Nephron progenitor cell (in vitro differentiated cells): ENCODE results near the gene ERICH6.

Experiments
- DNase-seq: peaks from one replicate; pipeline ENCODE4 v3.0.0; 2021
- H3K27ac Mint-ChIP-seq: 2 replicates; pipeline ENCODE4 v1.8.0; 2021; ENCODE audit warnings: mild to moderate bottlenecking, moderate library complexity, mixed read lengths
- H3K27me3 Mint-ChIP-seq: 2 replicates; pipeline ENCODE4 v1.8.0; 2021; ENCODE audit warnings: mild to moderate bottlenecking, low read depth, mixed read lengths; ENCODE audit not compliant: poor library complexity
- H3K36me3 Mint-ChIP-seq: 2 replicates; pipeline ENCODE4 v1.8.0; 2021; ENCODE audit warnings: low read depth, mixed read lengths
- H3K4me1 Mint-ChIP-seq: 2 replicates; pipeline ENCODE4 v1.8.0; 2021; ENCODE audit warnings: mixed read lengths
- H3K4me3 Mint-ChIP-seq: 2 replicates; pipeline ENCODE4 v1.8.0; 2021; ENCODE audit warnings: mild to moderate bottlenecking, moderate library complexity, mixed read lengths
- H3K9me3 Mint-ChIP-seq: 2 replicates; pipeline ENCODE4 v1.8.0; 2021; ENCODE audit warnings: mild to moderate bottlenecking, moderate library complexity, mixed read lengths
- CTCF ChIP-seq: fragments of 200-600 bp; sonication (generic); IDR thresholded peaks from 2 replicates; pipeline ENCODE4 v1.5.0; 2021; ENCODE audit warnings: antibody characterized with exemption

Gene ERICH6

GRCh38 chr3:150739200-150739863, 35.6 kb upstream of the ERICH6 start:
- Mint-ChIP-seq H3K4me3 (no peak overlapping the region), H3K4me1 (peaks cover 12% of the 10 kb centered on the region)
- DNase-seq = no peak

GRCh38 chr3:150738688-150739087, 35.0 kb upstream of the ERICH6 start:
- no peak overlapping the region for H3K27ac Mint-ChIP-seq
- no peak for TF ChIP-seq CTCF
- H3K27me3 Mint-ChIP-seq = no peaks in the 10 kb centered on the region
- H3K36me3 Mint-ChIP-seq = peaks cover 20% of the 10 kb centered on the region
- H3K4me1 Mint-ChIP-seq = peaks cover 8% of the 10 kb centered on the region
- H3K9me3 Mint-ChIP-seq = no peaks in the 10 kb centered on the region
- H3K4me3 Mint-ChIP-seq = no peak overlapping the region
- DNase-seq = no peak

More at GRCh38 chr3:150739200-150739863, 35.6 kb upstream of the ERICH6 start:
- no peaks in the 10 kb centered on the region for H3K27me3 Mint-ChIP-seq
- no peak for TF ChIP-seq CTCF
- H3K9me3 Mint-ChIP-seq = no peaks in the 10 kb centered on the region
- peaks cover 20% of the 10 kb centered on the region for H3K36me3 Mint-ChIP-seq
- H3K27ac Mint-ChIP-seq = no peak overlapping the region

GRCh38 chr3:150737874-150738679, 34.4 kb upstream of the ERICH6 start:
- H3K4me3 Mint-ChIP-seq = no peak overlapping the region
- no peak for DNase-seq
- H3K27ac Mint-ChIP-seq = no peak overlapping the region
- no peaks in the 10 kb centered on the region for H3K9me3 Mint-ChIP-seq
- TF ChIP-seq CTCF = no peak
- H3K4me1 Mint-ChIP-seq = peaks cover 8% of the 10 kb centered on the region
- H3K27me3 Mint-ChIP-seq = peaks cover 3% of the 10 kb centered on the region
- H3K36me3 Mint-ChIP-seq = peaks cover 20% of the 10 kb centered on the region

GRCh38 chr3:150736903-150737832, 33.4 kb upstream of the ERICH6 start:
- H3K4me3 Mint-ChIP-seq = no peak overlapping the region
- no peak overlapping the region for H3K27ac Mint-ChIP-seq
- no peak for DNase-seq
- H3K36me3 Mint-ChIP-seq = peaks cover 13% of the 10 kb centered on the region
- no peaks in the 10 kb centered on the region for H3K9me3 Mint-ChIP-seq
- H3K4me1 Mint-ChIP-seq = peaks cover 10% of the 10 kb centered on the region
- H3K27me3 Mint-ChIP-seq = peaks cover 3% of the 10 kb centered on the region
- TF ChIP-seq CTCF = no peak

- Mint-ChIP-seq H3K4me3 (no peak overlapping the region), H3K27me3 (peaks cover 3% of the 10 kb centered on the region), H3K27ac (no peak overlapping the region), H3K9me3 (no peaks in the 10 kb centered on the region), H3K36me3 (peaks cover 7% of the 10 kb centered on the region), H3K4me1 (peaks cover 10% of the 10 kb centered on the region)
- no peak for TF ChIP-seq CTCF
- no peak for DNase-seq
Observed at GRCh38 chr3:150736316-150736719, 32.6 kb upstream of the ERICH6 start.
